Upper lobe of left lung (tissue), 4 donors: ENCODE data around the gene APOBEC3B.

Source experiments
- CTCF ChIP-seq, 6 experiments: fragments of 450-650 bp in 4 of 6; fragments of 200-600 bp in 2 of 6; sonication (generic) in 2 of 6; IDR thresholded peaks; one replicate each; pipeline ENCODE4 v1.5.1; 2016 to 2019; ENCODE audit warnings: antibody characterized with exemption in 6 of 6
- POLR2AphosphoS5 ChIP-seq, 2 donors: sonication (generic); formaldehyde crosslinking; IDR thresholded peaks; one replicate each; pipeline ENCODE4 v1.5.1; 2017; ENCODE audit warnings: antibody characterized with exemption in 2 of 2

GRCh38 chr22:38942702-38943101 lies 39.4 kb upstream of the APOBEC3B start:
- TF ChIP-seq CTCF (IDR thresholded peaks at IDR 0.05), result no peak
- no peak for TF ChIP-seq POLR2AphosphoS5 (IDR thresholded peaks at IDR 0.05)
